ENCODE results near the gene CELF2.

The CELF2 gene

DNA sequence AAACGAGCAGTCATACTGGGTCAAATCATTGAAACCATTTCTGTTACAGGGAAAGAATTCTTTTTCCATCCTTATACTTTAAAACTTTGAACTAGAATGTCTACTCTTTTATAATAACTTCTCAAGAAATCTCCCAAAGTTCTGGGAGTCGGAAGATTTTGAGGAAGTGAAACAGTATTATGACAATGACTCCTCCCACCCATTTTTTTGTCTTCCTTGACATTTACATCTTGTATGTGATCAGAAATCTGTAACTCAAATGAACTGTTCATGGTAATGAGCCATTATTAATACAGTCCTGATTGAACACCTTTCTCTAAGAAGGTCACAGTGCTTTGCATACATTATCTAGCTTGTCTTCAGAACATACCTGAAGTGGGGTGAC is 227.4 kb downstream of the CELF2 start:
- TF ChIP-seq SIN3A (IDR thresholded peaks at IDR 0.05; ENCODE audit: borderline replicate concordance, insufficient read depth, low read length), result no peak
- no peak for TF ChIP-seq TAF1 (IDR thresholded peaks at IDR 0.05; ENCODE audit: borderline replicate concordance, insufficient read depth, low read length)
- no peak for TF ChIP-seq FOXP2 (optimal IDR thresholded peaks at IDR 0.05; ENCODE audit: borderline replicate concordance, extremely low read depth, extremely low read length, insufficient read depth)
- TF ChIP-seq, protein P1, sequence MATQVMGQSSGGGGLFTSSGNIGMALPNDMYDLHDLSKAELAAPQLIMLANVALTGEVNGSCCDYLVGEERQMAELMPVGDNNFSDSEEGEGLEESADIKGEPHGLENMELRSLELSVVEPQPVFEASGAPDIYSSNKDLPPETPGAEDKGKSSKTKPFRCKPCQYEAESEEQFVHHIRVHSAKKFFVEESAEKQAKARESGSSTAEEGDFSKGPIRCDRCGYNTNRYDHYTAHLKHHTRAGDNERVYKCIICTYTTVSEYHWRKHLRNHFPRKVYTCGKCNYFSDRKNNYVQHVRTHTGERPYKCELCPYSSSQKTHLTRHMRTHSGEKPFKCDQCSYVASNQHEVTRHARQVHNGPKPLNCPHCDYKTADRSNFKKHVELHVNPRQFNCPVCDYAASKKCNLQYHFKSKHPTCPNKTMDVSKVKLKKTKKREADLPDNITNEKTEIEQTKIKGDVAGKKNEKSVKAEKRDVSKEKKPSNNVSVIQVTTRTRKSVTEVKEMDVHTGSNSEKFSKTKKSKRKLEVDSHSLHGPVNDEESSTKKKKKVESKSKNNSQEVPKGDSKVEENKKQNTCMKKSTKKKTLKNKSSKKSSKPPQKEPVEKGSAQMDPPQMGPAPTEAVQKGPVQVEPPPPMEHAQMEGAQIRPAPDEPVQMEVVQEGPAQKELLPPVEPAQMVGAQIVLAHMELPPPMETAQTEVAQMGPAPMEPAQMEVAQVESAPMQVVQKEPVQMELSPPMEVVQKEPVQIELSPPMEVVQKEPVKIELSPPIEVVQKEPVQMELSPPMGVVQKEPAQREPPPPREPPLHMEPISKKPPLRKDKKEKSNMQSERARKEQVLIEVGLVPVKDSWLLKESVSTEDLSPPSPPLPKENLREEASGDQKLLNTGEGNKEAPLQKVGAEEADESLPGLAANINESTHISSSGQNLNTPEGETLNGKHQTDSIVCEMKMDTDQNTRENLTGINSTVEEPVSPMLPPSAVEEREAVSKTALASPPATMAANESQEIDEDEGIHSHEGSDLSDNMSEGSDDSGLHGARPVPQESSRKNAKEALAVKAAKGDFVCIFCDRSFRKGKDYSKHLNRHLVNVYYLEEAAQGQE (IDR thresholded peaks at IDR 0.05; ENCODE audit: insufficient read depth in 1 of 2, low read depth in 2 of 2, low read length in 2 of 2), result no peak
- TF ChIP-seq POLR2AphosphoS5 (IDR thresholded peaks at IDR 0.05; ENCODE audit: low read depth, low read length), result no peak

DNA sequence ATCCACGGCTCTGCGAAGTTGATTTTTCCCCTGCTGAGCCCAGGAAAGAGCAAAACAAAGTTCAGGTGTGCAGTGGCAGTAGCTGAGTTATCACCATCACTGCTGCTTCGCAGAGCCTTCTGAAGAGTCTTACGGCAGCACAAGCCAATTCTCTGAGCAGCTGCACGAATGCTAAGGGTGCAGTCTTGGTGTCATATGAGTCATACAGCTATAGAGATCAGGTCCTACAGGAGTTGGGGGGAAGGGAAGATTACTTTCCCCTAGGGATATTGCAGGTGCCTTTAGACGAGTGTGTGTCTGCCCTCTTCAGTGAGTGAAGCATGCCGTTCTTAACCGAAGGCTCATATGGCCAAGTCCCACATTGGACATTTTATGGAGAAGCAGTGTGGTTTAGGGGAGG is 227.8 kb downstream of the CELF2 start:
- TF ChIP-seq POLR2AphosphoS5 (IDR thresholded peaks at IDR 0.05; ENCODE audit: low read depth, low read length) (no peak), FOXP2 (optimal IDR thresholded peaks at IDR 0.05; ENCODE audit: borderline replicate concordance, extremely low read depth, extremely low read length, insufficient read depth) (no peak)
- TF ChIP-seq, protein P1 (IDR thresholded peaks at IDR 0.05; ENCODE audit: insufficient read depth in 1 of 2, low read depth in 2 of 2, low read length in 2 of 2), result no peak

DNA sequence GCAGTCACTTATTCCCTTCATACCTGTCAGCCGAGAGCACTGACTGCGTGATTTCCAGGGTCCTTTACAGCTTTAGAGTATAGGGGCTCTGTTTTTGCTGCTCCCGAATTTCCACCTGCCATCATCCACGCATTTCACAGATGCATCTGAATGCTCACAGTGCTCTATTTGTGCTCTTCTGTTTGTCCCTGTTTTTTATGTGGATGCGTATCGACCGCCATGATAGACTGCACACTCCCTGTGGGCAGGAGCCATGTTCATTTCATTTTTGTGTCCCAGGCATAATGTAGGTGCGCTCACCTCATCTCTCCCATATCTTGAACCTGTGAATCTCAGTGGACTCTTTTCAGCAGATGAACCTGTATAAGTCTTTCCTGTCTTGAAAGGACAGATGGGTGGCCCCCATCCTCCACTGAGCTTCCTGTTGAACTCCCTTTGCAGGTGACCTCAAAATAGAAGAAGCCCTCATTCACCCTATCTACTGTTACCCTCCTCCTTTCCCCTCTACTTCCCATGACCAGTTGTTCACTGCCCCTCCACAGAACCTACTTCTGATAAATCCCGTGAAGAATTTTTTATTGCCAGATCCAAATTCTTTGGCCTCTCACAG is 228.4 kb downstream of the CELF2 start:
- TF ChIP-seq FOXP2 (optimal IDR thresholded peaks at IDR 0.05; ENCODE audit: borderline replicate concordance, extremely low read depth, extremely low read length, insufficient read depth) (no peak), POLR2AphosphoS5 (IDR thresholded peaks at IDR 0.05; ENCODE audit: low read depth, low read length) (no peak), SIN3A (IDR thresholded peaks at IDR 0.05; ENCODE audit: borderline replicate concordance, insufficient read depth, low read length) (no peak), TAF1 (IDR thresholded peaks at IDR 0.05; ENCODE audit: borderline replicate concordance, insufficient read depth, low read length) (no peak)
- TF ChIP-seq, protein P1 (IDR thresholded peaks at IDR 0.05; ENCODE audit: insufficient read depth in 1 of 2, low read depth in 2 of 2, low read length in 2 of 2), result no peak

DNA sequence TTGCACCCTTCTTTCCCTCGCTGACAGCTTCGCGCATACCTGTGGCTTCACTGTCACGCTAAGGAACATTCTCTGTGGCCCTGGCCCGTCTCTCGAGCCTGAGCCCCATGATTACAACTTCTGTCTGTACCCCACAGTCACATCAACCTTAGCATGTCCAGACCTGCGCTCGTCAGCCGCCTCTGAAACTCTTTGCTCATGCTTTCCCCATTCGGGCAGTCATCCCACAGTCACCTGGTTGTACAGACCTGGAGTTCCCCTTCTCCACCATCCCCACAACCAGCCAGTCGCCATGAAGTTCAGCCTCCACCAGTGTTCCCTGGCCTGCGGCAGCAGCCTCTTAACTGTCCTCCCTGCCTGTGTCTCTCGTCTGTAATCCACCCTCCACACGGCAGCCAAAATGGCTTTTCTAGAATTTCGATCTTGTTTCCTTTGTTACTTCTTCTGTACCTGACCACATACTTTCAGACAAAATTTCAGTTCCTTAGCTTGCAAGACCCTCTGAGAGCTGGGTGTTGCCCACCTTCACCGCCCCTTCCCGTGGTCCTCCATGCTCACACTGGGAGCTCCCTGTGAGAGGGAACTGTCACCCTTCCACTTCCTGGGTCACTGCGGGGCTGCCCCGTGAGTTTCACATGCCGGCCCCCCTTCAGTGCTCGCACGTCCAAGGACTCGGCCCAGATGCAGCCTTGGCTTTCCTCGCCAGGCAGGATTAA is 229.2 kb downstream of the CELF2 start:
- TF ChIP-seq, protein P1 (IDR thresholded peaks at IDR 0.05; ENCODE audit: insufficient read depth in 1 of 2, low read depth in 2 of 2, low read length in 2 of 2), result no peak
- TF ChIP-seq SIN3A (IDR thresholded peaks at IDR 0.05; ENCODE audit: borderline replicate concordance, insufficient read depth, low read length) (no peak), TAF1 (IDR thresholded peaks at IDR 0.05; ENCODE audit: borderline replicate concordance, insufficient read depth, low read length) (no peak), POLR2AphosphoS5 (IDR thresholded peaks at IDR 0.05; ENCODE audit: low read depth, low read length) (no peak), FOXP2 (optimal IDR thresholded peaks at IDR 0.05; ENCODE audit: borderline replicate concordance, extremely low read depth, extremely low read length, insufficient read depth) (no peak)

Data from PFSK-1 (cell line).